SK-N-SH (cell line): ENCODE results near the gene PCDHB2.

Experiments used
- CTCF ChIP-seq: fragments of 200-600 bp; sonication (generic); IDR thresholded peaks from 2 replicates; pipeline ENCODE4 v1.6.1; 2017; ENCODE audit warnings: antibody characterized with exemption, mild to moderate bottlenecking, moderate library complexity
- RAD21 ChIP-seq: IDR thresholded peaks from 2 replicates; pipeline ENCODE4 v1.6.1; 2012; ENCODE audit warnings: mild to moderate bottlenecking, low read length
- USF2 ChIP-seq: fragments of 150-350 bp; IDR thresholded peaks from 2 replicates; pipeline ENCODE4 v1.6.1; 2017; ENCODE audit warnings: antibody characterized with exemption, low read length, low read depth, borderline replicate concordance

GRCh38 chr5:141119250-141119649 is 24.8 kb downstream of the PCDHB2 start:
- no peak for TF ChIP-seq CTCF
- no peak for TF ChIP-seq RAD21
- no peak for TF ChIP-seq USF2
